GM12878 (cell line): ENCODE data around the gene KIDINS220. TPM values are rescaled to one million over a fixed set of nuclear protein-coding genes. Genes with fewer than 3 reads are reported as not detected.

Experiments
- ATAC-seq: fragments of 200-7000 bp; cut with Tn5 transposase; 3 replicates; pipeline ENCODE4 v1.9.1; 2020; ENCODE audit warnings: mild to moderate bottlenecking, moderate library complexity
- BruUV-seq: library from RNA; stranded (reverse); fragments of 400-500 nt; replicated peaks from 2 replicates; lab custom pipeline; 2021; lab: Mats Ljungman, UMichigan
- CTCF ChIA-PET: fragments of 300-600 bp; sonication (Branson Sonifier 250); formaldehyde crosslinking; extraction: SDS; loops from one replicate; lab custom pipeline; 2021; ENCODE audit warnings: inconsistent platforms; lab: Yijun Ruan, JAX
- POLR2A ChIA-PET: fragments of 350-600 bp; formaldehyde crosslinking; extraction: SDS; loops from one replicate; lab custom pipeline; 2021; ENCODE audit warnings: inconsistent platforms; lab: Charles Lee
- RAD21 ChIA-PET: fragments of 300-600 bp; sonication (Branson Sonifier 250); formaldehyde crosslinking; loops from one replicate; lab custom pipeline; 2023; ENCODE audit warnings: antibody characterized with exemption; ENCODE audit not compliant: unreplicated experiment; lab: Charles Lee
- SMC1A ChIA-PET: fragments of 300-600 bp; sonication (Branson Sonifier 250); formaldehyde crosslinking; loops from one replicate; lab custom pipeline; 2023; ENCODE audit not compliant: unreplicated experiment, uncharacterized antibody; lab: Charles Lee
- DNase-seq: peaks from one replicate; pipeline ENCODE4 v3.0.0-alpha.2; 2011; ENCODE audit warnings: low read depth, low spot score
- FAIRE-seq: peaks from 3 replicates; lab custom pipeline; 2011; peaks lifted over from hg19 to GRCh38; lab: Jason Lieb, UNC
- H2AFZ ChIP-seq: 2 replicates; pipeline ENCODE4 v1.6.0; 2011; ENCODE audit warnings: low read depth, low read length, control low read depth; ENCODE audit not compliant: control insufficient read depth
- H3K27ac ChIP-seq: 2 replicates; pipeline ENCODE4 v1.5.1; 2011; ENCODE audit warnings: control low read depth; ENCODE audit not compliant: control insufficient read depth, insufficient read depth
- H3K27me3 ChIP-seq, 2 experiments: replicated peaks in 1 of 2; 2 replicates each; pipeline versions ENCODE4 v1.6.0 to v1.6.1; 2011; ENCODE audit warnings: low read length in 1 of 2; ENCODE audit not compliant: control insufficient read depth in 2 of 2, insufficient read depth in 2 of 2
- H3K36me3 ChIP-seq, 2 experiments: 2 replicates each; pipeline ENCODE4 v1.5.1; 2011; ENCODE audit warnings: low read length in 1 of 2; ENCODE audit not compliant: control insufficient read depth in 2 of 2, insufficient read depth in 2 of 2
- H3K4me1 ChIP-seq: 2 replicates; pipeline ENCODE4 v1.6.1; 2011; ENCODE audit warnings: mild to moderate bottlenecking, low read length, moderate library complexity, mixed read lengths; ENCODE audit not compliant: control insufficient read depth, insufficient read depth
- H3K4me2 ChIP-seq: 2 replicates; pipeline ENCODE4 v1.6.0; 2011; ENCODE audit warnings: control low read depth; ENCODE audit not compliant: control insufficient read depth, insufficient read depth
- H3K4me3 ChIP-seq: fragments of 200-600 bp; sonication (generic); 2 replicates; pipeline ENCODE4 v1.5.1; 2016
- H3K79me2 ChIP-seq: 2 replicates; pipeline ENCODE4 v1.6.0; 2011; ENCODE audit warnings: low read length; ENCODE audit not compliant: control insufficient read depth, insufficient read depth
- H3K9ac ChIP-seq: 2 replicates; pipeline ENCODE4 v1.8.0; 2011; ENCODE audit warnings: low read length, control low read depth, mixed read lengths; ENCODE audit not compliant: control insufficient read depth, insufficient read depth
- H3K9me3 ChIP-seq: replicated peaks from 3 replicates; pipeline ENCODE4 v1.5.1; 2011; ENCODE audit warnings: mild to moderate bottlenecking, low read length; ENCODE audit not compliant: control insufficient read depth, insufficient read depth
- H4K20me1 ChIP-seq: 2 replicates; pipeline ENCODE4 v1.6.0; 2011; ENCODE audit not compliant: control insufficient read depth, insufficient read depth
- ASH2L ChIP-seq: fragments of 300-600, 200-600 bp; sonication (generic); IDR thresholded peaks from 2 replicates; pipeline ENCODE4 v1.6.1; 2017; ENCODE audit warnings: low read depth, mild to moderate bottlenecking, borderline replicate concordance
- CBFB ChIP-seq: IDR thresholded peaks from 2 replicates; pipeline ENCODE4 v1.6.1; 2016; ENCODE audit warnings: antibody characterized with exemption, low read depth
- CHD2 ChIP-seq: IDR thresholded peaks from 2 replicates; pipeline ENCODE4 v1.6.1; 2011; ENCODE audit warnings: low read depth, low read length, improper control_type of control experiment, borderline replicate concordance
- DPF2 ChIP-seq: fragments of 450-650 bp; IDR thresholded peaks from 2 replicates; pipeline ENCODE4 v1.6.1; 2017; ENCODE audit warnings: mild to moderate bottlenecking
- FOXM1 ChIP-seq: IDR thresholded peaks from 2 replicates; pipeline ENCODE4 v1.6.1; 2012; ENCODE audit warnings: low read depth, mild to moderate bottlenecking, inconsistent platforms, low read length, moderate library complexity
- GABPA ChIP-seq: IDR thresholded peaks from 2 replicates; pipeline ENCODE4 v1.6.1; 2014; ENCODE audit warnings: antibody characterized with exemption, low read depth, mild to moderate bottlenecking, inconsistent platforms
- GATAD2B ChIP-seq: fragments of 450-650 bp; conservative IDR thresholded peaks from 2 replicates; pipeline ENCODE4 v1.6.1; 2017; ENCODE audit warnings: low read depth, mild to moderate bottlenecking, moderate library complexity
- HCFC1 ChIP-seq: fragments of 150-350 bp; IDR thresholded peaks from 2 replicates; pipeline ENCODE4 v1.6.1; 2014; ENCODE audit warnings: low read length
- HDAC2 ChIP-seq: fragments of 200-600 bp; sonication (generic); IDR thresholded peaks from 2 replicates; pipeline ENCODE4 v1.6.1; 2017
- KAT2A ChIP-seq: conservative IDR thresholded peaks from 2 replicates; pipeline ENCODE4 v1.6.1; 2011; ENCODE audit warnings: low read depth, low read length; ENCODE audit not compliant: control insufficient read depth
- MTA3 ChIP-seq: IDR thresholded peaks from 2 replicates; pipeline ENCODE4 v1.6.1; 2012; ENCODE audit warnings: low read length, inconsistent platforms, borderline replicate concordance
- RBBP5 ChIP-seq: fragments of 200-600 bp; sonication (generic); conservative IDR thresholded peaks from 2 replicates; pipeline ENCODE4 v1.6.1; 2016
- RELA ChIP-seq: fragments of 450-650 bp; IDR thresholded peaks from 2 replicates; pipeline ENCODE4 v1.8.0; 2014; ENCODE audit warnings: borderline replicate concordance; ENCODE audit not compliant: partially characterized antibody
- RUNX3 ChIP-seq: IDR thresholded peaks from 2 replicates; pipeline ENCODE4 v1.6.1; 2012; ENCODE audit warnings: low read length, inconsistent platforms
- SMAD5 ChIP-seq: IDR thresholded peaks from 2 replicates; pipeline ENCODE4 v1.6.1; 2016; ENCODE audit warnings: antibody characterized with exemption, low read depth
- SMARCA5 ChIP-seq: fragments of 450-650 bp; IDR thresholded peaks from 2 replicates; pipeline ENCODE4 v1.6.1; 2017; ENCODE audit warnings: mild to moderate bottlenecking
- SUZ12 ChIP-seq: fragments of 200-600 bp; sonication (generic); IDR thresholded peaks from one replicate; pipeline ENCODE4 v1.6.1; 2018; ENCODE audit warnings: antibody characterized with exemption, mild to moderate bottlenecking; ENCODE audit not compliant: unreplicated experiment
- ZNF24 ChIP-seq: fragments of 450-650 bp; IDR thresholded peaks from 2 replicates; pipeline ENCODE4 v1.6.1; 2017; ENCODE audit warnings: antibody characterized with exemption, mild to moderate bottlenecking
- ZSCAN29 ChIP-seq: fragments of 450-650 bp; IDR thresholded peaks from 2 replicates; pipeline ENCODE4 v1.6.1; 2017; ENCODE audit warnings: mild to moderate bottlenecking, moderate library complexity
- WGBS: methylation state at CpG from one replicate; pipeline ENCODE4 v1.1.6; 2016; ENCODE audit warnings: low lambda C conversion rate; ENCODE audit not compliant: insufficient replicate concordance, insufficient coverage; ENCODE audit errors: missing lambda C conversion rate; 5-methylcytosine and 5-hydroxymethylcytosine counted together
- in situ Hi-C: fragments of 300-500 bp; cut with MboI; formaldehyde crosslinking; loops from 9 replicates; pipeline ENCODE4 v1.14.3; 2018; ENCODE audit warnings: mixed read lengths
- intact Hi-C: fragments of 100-400 bp; cut with micrococcal nuclease; formaldehyde crosslinking; loops from one replicate; pipeline ENCODE4 v1.14.2; 2022; ENCODE audit not compliant: unreplicated experiment
- polyA plus RNA-seq, 11 experiments: library from polyadenylated mRNA; depleted of rRNA in 4 of 11; unstranded in 6 of 11; stranded (reverse) in 5 of 11; fragments of >200 nt; fragmentation: Nextera tagmentation in 4 of 11; fragmentation: Illumina TruSeq in 1 of 11; extraction: Ambion mirVana in 4 of 11; extraction: Trizol in 1 of 11; gene quantifications; 1 replicate in 1 of 11; 2 replicates in 10 of 11; pipeline versions ENCODE4 v1.2.1 to v1.2.3, GENCODE V29; 2011 to 2016; ENCODE audit warnings: inconsistent platforms in 2 of 11, missing spikeins in 2 of 11, low read depth in 1 of 11
- total RNA-seq, 4 experiments: library from RNA; depleted of rRNA in 3 of 4; stranded (reverse); fragments of >200 nt in 3 of 4; fragmentation: Illumina TruSeq in 1 of 4; extraction: Trizol in 1 of 4; gene quantifications; 2 replicates each; pipeline versions ENCODE4 v1.2.1 to v1.2.3, GENCODE V29; 2013 to 2021
- TF ChIP-seq, protein P1 (sequence below): IDR thresholded peaks from 2 replicates; pipeline ENCODE4 v1.6.1; 2012; ENCODE audit warnings: mild to moderate bottlenecking, low read depth, low read length

KIDINS220 gene
- total and polyA plus RNA-seq, 10 of the 15 experiments (the other 5 are each of a cell fraction or from before 2014, with no cell fraction given), result 6.0 to 31.2 (median 16.0) TPM

DNA sequence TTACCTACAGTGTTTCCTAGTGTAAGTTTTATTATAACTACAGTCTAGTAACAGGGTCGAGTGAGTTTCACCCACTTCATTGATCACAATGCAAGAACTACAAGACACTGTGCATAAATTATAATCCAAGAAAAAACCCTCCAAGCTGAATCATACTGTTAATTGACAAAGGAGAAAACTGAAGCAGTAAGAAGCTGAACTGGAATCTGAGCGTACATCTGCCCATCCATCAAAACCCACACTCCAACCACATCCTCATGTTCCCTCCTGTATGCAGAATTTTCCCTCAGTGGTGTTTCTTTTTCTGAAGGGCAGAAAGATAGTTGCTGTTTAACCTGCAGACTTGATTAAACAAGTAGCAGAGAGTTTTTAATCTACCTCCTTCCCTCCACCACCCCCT is 49.5 kb upstream of the KIDINS220 start:
- WGBS, result 21% methylated on average over 2 of the region's 2 CpGs
- no peak overlapping the region for H3K4me3 ChIP-seq
- H3K9me3 ChIP-seq, result no peaks in the 10 kb centered on the region
- no peak for ATAC-seq
- ChIA-PET SMC1A (no interaction called here), RAD21 (no interaction called here), CTCF (no interaction called here), POLR2A (no interaction called here)
- intact Hi-C loops, result no loop called here
- no peak overlapping the region for H3K4me2 ChIP-seq
- no peaks in the 10 kb centered on the region for H3K4me1 ChIP-seq
- H3K27ac ChIP-seq, result no peak overlapping the region
- TF ChIP-seq SMARCA5 (no peak), RELA (no peak), CBFB (no peak), HDAC2 (no peak), HCFC1 (no peak), SUZ12 (no peak)
- no peak for FAIRE-seq
- DNase-seq, result no peak
- no peak overlapping the region for H3K9ac ChIP-seq
- in situ Hi-C loops, result no loop called here
- H2AFZ ChIP-seq, result no peak overlapping the region
- H3K27me3 ChIP-seq, result no peaks in the 10 kb centered on the region
- no TSS peak for BruUV-seq
- no peaks in the 10 kb centered on the region for H3K79me2 ChIP-seq
- H3K36me3 ChIP-seq, result no peaks in the 10 kb centered on the region
- H4K20me1 ChIP-seq, result no peaks in the 10 kb centered on the region

DNA sequence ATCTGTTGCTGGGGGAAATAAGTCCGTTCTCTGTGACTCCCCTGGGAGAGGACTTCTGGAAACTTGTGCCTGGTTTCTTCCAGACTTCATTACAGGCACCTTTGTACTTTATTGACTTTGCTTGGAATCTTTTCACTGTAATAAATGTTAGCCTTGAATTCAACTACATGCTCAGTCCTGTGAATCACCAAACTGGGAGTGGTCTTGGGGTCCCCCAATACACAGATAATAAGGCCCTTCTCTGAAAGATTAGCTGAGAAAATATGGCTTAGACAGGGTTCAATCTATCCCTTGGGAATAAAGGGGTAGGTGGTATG is 48.7 kb upstream of the KIDINS220 start:
- no peaks in the 10 kb centered on the region for H3K27me3 ChIP-seq
- ChIA-PET POLR2A (no interaction called here), SMC1A (interaction anchor here (1.5 kb wide), 1 partner anchor 100 kb away, joined by 4 read pairs; no protein-coding TSS in a partner anchor), RAD21 (no interaction called here), CTCF (no interaction called here)
- no peak overlapping the region for H3K4me2 ChIP-seq
- no peaks in the 10 kb centered on the region for H3K36me3 ChIP-seq
- DNase-seq (no peak), FAIRE-seq (no peak), ATAC-seq (no peak)
- H3K4me1 ChIP-seq, result no peaks in the 10 kb centered on the region
- H3K4me3 ChIP-seq, result no peak overlapping the region
- no peaks in the 10 kb centered on the region for H3K79me2 ChIP-seq
- in situ Hi-C loops (no loop called here), intact Hi-C loops (no loop called here)
- no peak overlapping the region for H3K9ac ChIP-seq
- WGBS, result 0% methylated on average over 1 of the region's 1 CpG
- no TSS peak for BruUV-seq
- no peaks in the 10 kb centered on the region for H3K9me3 ChIP-seq
- H2AFZ ChIP-seq, result no peak overlapping the region
- H3K27ac ChIP-seq, result no peak overlapping the region
- H4K20me1 ChIP-seq, result no peaks in the 10 kb centered on the region
- TF ChIP-seq HDAC2 (no peak), RBBP5 (no peak), KAT2A (no peak), SMAD5 (no peak), MTA3 (no peak), CHD2 (no peak), SUZ12 (no peak), GABPA (no peak), FOXM1 (no peak), RUNX3 (no peak), GATAD2B (no peak), ZSCAN29 (no peak), DPF2 (no peak), ZNF24 (no peak), ASH2L (no peak)
- TF ChIP-seq, protein P1, sequence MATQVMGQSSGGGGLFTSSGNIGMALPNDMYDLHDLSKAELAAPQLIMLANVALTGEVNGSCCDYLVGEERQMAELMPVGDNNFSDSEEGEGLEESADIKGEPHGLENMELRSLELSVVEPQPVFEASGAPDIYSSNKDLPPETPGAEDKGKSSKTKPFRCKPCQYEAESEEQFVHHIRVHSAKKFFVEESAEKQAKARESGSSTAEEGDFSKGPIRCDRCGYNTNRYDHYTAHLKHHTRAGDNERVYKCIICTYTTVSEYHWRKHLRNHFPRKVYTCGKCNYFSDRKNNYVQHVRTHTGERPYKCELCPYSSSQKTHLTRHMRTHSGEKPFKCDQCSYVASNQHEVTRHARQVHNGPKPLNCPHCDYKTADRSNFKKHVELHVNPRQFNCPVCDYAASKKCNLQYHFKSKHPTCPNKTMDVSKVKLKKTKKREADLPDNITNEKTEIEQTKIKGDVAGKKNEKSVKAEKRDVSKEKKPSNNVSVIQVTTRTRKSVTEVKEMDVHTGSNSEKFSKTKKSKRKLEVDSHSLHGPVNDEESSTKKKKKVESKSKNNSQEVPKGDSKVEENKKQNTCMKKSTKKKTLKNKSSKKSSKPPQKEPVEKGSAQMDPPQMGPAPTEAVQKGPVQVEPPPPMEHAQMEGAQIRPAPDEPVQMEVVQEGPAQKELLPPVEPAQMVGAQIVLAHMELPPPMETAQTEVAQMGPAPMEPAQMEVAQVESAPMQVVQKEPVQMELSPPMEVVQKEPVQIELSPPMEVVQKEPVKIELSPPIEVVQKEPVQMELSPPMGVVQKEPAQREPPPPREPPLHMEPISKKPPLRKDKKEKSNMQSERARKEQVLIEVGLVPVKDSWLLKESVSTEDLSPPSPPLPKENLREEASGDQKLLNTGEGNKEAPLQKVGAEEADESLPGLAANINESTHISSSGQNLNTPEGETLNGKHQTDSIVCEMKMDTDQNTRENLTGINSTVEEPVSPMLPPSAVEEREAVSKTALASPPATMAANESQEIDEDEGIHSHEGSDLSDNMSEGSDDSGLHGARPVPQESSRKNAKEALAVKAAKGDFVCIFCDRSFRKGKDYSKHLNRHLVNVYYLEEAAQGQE, result no peak
